Trophoblast cell (in vitro differentiated cells and primary cell): ENCODE measurements around the gene PTGR1.
"Not testable (repeated sequence)": the region's sequence is repeated elsewhere in the genome, so short reads cannot be mapped to it uniquely, and the experiment has no call there.

Experiments used
- DNase-seq, 2 donors: peaks; one replicate each; pipeline ENCODE4 v3.0.0-alpha.2; 2016
- H2AFZ ChIP-seq: 2 replicates; pipeline ENCODE4 v1.6.1; 2013; ENCODE audit warnings: low read length, moderate library complexity, mild to moderate bottlenecking; ENCODE audit not compliant: insufficient read depth, poor library complexity
- H2AK5ac ChIP-seq: 2 replicates; pipeline ENCODE4 v1.6.1; 2013; ENCODE audit warnings: mild to moderate bottlenecking, low read length
- H2BK120ac ChIP-seq: 2 replicates; pipeline ENCODE4 v1.6.1; 2013; ENCODE audit warnings: low read length, mild to moderate bottlenecking, moderate library complexity; ENCODE audit not compliant: insufficient read depth, poor library complexity
- H2BK12ac ChIP-seq: 2 replicates; pipeline ENCODE4 v1.6.1; 2013; ENCODE audit warnings: mild to moderate bottlenecking, low read length, moderate library complexity
- H2BK5ac ChIP-seq: 2 replicates; pipeline ENCODE4 v1.6.1; 2013; ENCODE audit warnings: low read length, low read depth, moderate library complexity, mild to moderate bottlenecking; ENCODE audit not compliant: poor library complexity
- H3K14ac ChIP-seq: 2 replicates; pipeline ENCODE4 v1.6.1; 2013; ENCODE audit warnings: mild to moderate bottlenecking, low read length
- H3K18ac ChIP-seq: 2 replicates; pipeline ENCODE4 v1.6.1; 2013; ENCODE audit warnings: mild to moderate bottlenecking, low read length
- H3K23ac ChIP-seq: 2 replicates; pipeline ENCODE4 v1.6.1; 2013; ENCODE audit warnings: low read length
- H3K27ac ChIP-seq: 2 replicates; pipeline ENCODE4 v1.5.1; 2013; ENCODE audit warnings: low read depth, mild to moderate bottlenecking, inconsistent platforms, low read length, moderate library complexity
- H3K27me3 ChIP-seq: 2 replicates; pipeline ENCODE4 v1.6.1; 2013; ENCODE audit warnings: inconsistent platforms, mild to moderate bottlenecking, low read length, moderate library complexity; ENCODE audit not compliant: insufficient read depth
- H3K36me3 ChIP-seq, 2 experiments: 1 replicate in 1 of 2; 2 replicates in 1 of 2; pipeline ENCODE4 v1.6.1; 2013; ENCODE audit warnings: low read length in 2 of 2, mild to moderate bottlenecking in 2 of 2, moderate library complexity in 1 of 2; ENCODE audit not compliant: insufficient read depth in 2 of 2, control insufficient read depth in 1 of 2
- H3K4ac ChIP-seq: 2 replicates; pipeline ENCODE4 v1.6.1; 2013; ENCODE audit warnings: low read depth, mild to moderate bottlenecking, low read length, moderate library complexity
- H3K4me1 ChIP-seq, 2 experiments: 1 replicate in 1 of 2; 2 replicates in 1 of 2; pipeline ENCODE4 v1.6.1; 2013; ENCODE audit warnings: low read length in 2 of 2, mild to moderate bottlenecking in 2 of 2, moderate library complexity in 1 of 2; ENCODE audit not compliant: insufficient read depth in 2 of 2, control insufficient read depth in 1 of 2
- H3K4me2 ChIP-seq: 2 replicates; pipeline ENCODE4 v1.6.1; 2013; ENCODE audit warnings: inconsistent platforms, mild to moderate bottlenecking, low read length, moderate library complexity
- H3K4me3 ChIP-seq: 2 replicates; pipeline ENCODE4 v1.5.1; 2013; ENCODE audit warnings: mild to moderate bottlenecking, low read depth, low read length, inconsistent platforms
- H3K79me1 ChIP-seq: one replicate; pipeline ENCODE4 v1.6.1; 2013; ENCODE audit warnings: low read length
- H3K79me2 ChIP-seq: 2 replicates; pipeline ENCODE4 v1.6.1; 2013; ENCODE audit warnings: low read length, mild to moderate bottlenecking; ENCODE audit not compliant: control insufficient read depth, insufficient read depth, poor library complexity
- H3K9ac ChIP-seq: 2 replicates; pipeline ENCODE4 v1.6.1; 2013; ENCODE audit warnings: mild to moderate bottlenecking, low read length
- H3K9me3 ChIP-seq: 2 replicates; pipeline ENCODE4 v1.6.1; 2013; ENCODE audit warnings: low read depth, mild to moderate bottlenecking, control low read depth, inconsistent platforms, low read length; ENCODE audit not compliant: insufficient read depth
- H4K12ac ChIP-seq: 2 replicates; pipeline ENCODE4 v1.6.1; 2013; ENCODE audit warnings: low read depth, mild to moderate bottlenecking, low read length, moderate library complexity
- H4K8ac ChIP-seq: 2 replicates; pipeline ENCODE4 v1.6.1; 2013; ENCODE audit warnings: low read depth, mild to moderate bottlenecking, low read length, moderate library complexity
- H4K91ac ChIP-seq: one replicate; pipeline ENCODE4 v1.6.1; 2013; ENCODE audit warnings: low read depth, mild to moderate bottlenecking, low read length, moderate library complexity
- WGBS: extraction: QIAGEN DNeasy Blood & Tissue Kit; methylation state at CpG from one replicate; pipeline ENCODE4 v1.1.7; 2013; ENCODE audit warnings: missing lambda C conversion rate; ENCODE audit not compliant: insufficient read length, insufficient coverage; ENCODE audit errors: extremely low coverage; 5-methylcytosine and 5-hydroxymethylcytosine counted together

PTGR1 gene

DNA sequence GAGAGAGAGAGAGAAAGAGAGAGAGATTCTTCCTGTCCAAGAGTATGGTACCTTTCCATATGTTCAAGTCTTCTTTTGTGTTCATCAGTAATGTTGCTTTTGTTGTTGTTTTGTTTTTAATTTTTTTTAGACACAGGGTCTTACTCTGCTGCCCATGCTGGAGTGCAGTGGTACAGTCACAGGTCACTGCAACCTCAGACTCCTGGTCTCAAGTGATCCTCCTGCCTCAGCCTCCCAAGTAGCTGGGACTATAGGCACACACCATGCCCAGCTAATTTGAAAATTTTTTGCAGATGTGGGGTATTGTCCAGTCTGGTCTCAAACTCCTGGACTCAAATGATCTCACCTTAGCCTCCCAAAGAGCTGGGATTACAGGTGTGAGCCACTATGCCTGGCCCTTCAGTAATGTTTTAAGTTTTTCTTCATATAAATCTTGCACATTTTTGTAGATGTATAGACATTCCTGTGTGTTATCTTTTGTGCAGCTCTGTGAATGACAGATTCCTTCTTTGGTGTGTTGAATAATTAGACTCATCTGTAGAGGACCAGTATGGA, 38.2 kb downstream of the PTGR1 start:
- Histone ChIP-seq H3K36me3 (peaks cover 4% of the 10 kb centered on the region in 2 experiments), H4K12ac (no peak overlapping the region), H3K18ac (no peak overlapping the region), H3K79me1 (no peaks in the 10 kb centered on the region), H3K14ac (no peak overlapping the region), H2AFZ (no peak overlapping the region), H3K27me3 (no peaks in the 10 kb centered on the region), H2BK5ac (no peak overlapping the region), H3K4me2 (no peak overlapping the region), H2AK5ac (no peak overlapping the region), H3K9ac (no peak overlapping the region), H3K9me3 (peaks cover 3% of the 10 kb centered on the region), H3K79me2 (no peaks in the 10 kb centered on the region), H3K23ac (no peak overlapping the region), H3K4me1 (no peaks in the 10 kb centered on the region), H2BK120ac (no peak overlapping the region), H3K4me3 (no peak overlapping the region), H4K91ac (no peak overlapping the region), H3K4ac (no peak overlapping the region), H3K27ac (no peak overlapping the region), H4K8ac (no peak overlapping the region), H2BK12ac (no peak overlapping the region)
- DNase-seq, result no peak

DNA sequence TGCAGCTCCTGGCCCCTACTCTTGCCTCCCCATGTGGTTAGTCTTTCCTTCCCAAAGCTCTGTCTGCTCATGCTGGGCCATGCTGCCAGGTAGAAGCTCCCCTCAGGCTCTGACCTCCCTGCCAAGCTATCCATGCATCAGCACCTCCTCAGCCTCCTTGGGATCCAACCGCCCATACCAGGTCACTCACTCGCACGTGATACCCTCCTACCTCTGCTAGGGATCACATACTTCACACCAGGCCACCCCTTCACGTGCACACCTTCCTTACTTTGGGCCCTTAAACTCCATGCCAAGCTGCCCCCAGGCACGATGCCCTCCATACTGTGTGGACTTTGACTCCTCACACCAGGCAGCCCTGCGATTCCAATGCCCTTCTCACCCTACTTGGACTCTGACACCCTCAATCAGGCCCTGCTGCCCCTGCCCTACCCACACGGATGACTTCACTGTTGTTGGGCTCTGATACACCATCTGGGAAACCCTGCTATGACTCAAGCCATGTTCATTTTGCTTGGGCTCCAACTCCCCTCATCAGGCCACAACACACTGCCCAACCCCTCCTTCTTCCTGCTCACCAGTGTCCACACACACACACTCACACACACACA, 40.3 kb downstream of the PTGR1 start:
- Histone ChIP-seq H3K4me1 (no peaks in the 10 kb centered on the region), H3K79me1 (no peaks in the 10 kb centered on the region), H4K12ac (no peak overlapping the region), H3K4me2 (no peak overlapping the region), H2AFZ (no peak overlapping the region), H3K4ac (no peak overlapping the region), H3K4me3 (no peak overlapping the region), H4K91ac (no peak overlapping the region), H2BK5ac (no peak overlapping the region), H3K9ac (no peak overlapping the region), H3K14ac (no peak overlapping the region), H3K27ac (no peak overlapping the region), H2BK12ac (no peak overlapping the region), H4K8ac (no peak overlapping the region), H2AK5ac (no peak overlapping the region), H3K18ac (no peak overlapping the region), H3K27me3 (no peaks in the 10 kb centered on the region), H2BK120ac (no peak overlapping the region), H3K36me3 (no peaks in the 10 kb centered on the region), H3K23ac (no peak overlapping the region), H3K79me2 (no peaks in the 10 kb centered on the region), H3K9me3 (peaks cover 4% of the 10 kb centered on the region)
- no CpG with 5 or more reads among the region's 7 CpGs for WGBS
- DNase-seq, result no peak

GRCh38 chr9:111555425-111555824, 44.0 kb downstream of the PTGR1 start:
- not testable (repeated sequence) for H4K91ac ChIP-seq, H3K4me2 ChIP-seq, H3K79me2 ChIP-seq, H3K9me3 ChIP-seq, H2BK5ac ChIP-seq, H3K18ac ChIP-seq, H4K8ac ChIP-seq, H3K79me1 ChIP-seq, H2BK120ac ChIP-seq, H3K36me3 ChIP-seq, H3K4me3 ChIP-seq, H3K9ac ChIP-seq, H2BK12ac ChIP-seq, H3K23ac ChIP-seq, H3K27ac ChIP-seq, H4K12ac ChIP-seq, DNase-seq, H2AFZ ChIP-seq, H3K4ac ChIP-seq, H3K14ac ChIP-seq, H3K27me3 ChIP-seq, H2AK5ac ChIP-seq, H3K4me1 ChIP-seq
- WGBS, result no CpG with 5 or more reads among the region's 2 CpGs

- Histone ChIP-seq H3K23ac (no peak overlapping the region), H4K91ac (no peak overlapping the region), H3K36me3 (no peaks in the 10 kb centered on the region), H3K27ac (no peak overlapping the region), H2AFZ (no peak overlapping the region), H3K9ac (no peak overlapping the region), H3K14ac (no peak overlapping the region), H3K27me3 (no peaks in the 10 kb centered on the region), H3K79me1 (no peaks in the 10 kb centered on the region), H2BK12ac (no peak overlapping the region), H3K4ac (no peak overlapping the region), H3K4me3 (no peak overlapping the region), H2BK120ac (no peak overlapping the region), H2BK5ac (no peak overlapping the region), H3K9me3 (peaks cover 3% of the 10 kb centered on the region), H4K12ac (no peak overlapping the region), H3K4me2 (no peak overlapping the region), H4K8ac (no peak overlapping the region), H3K79me2 (no peaks in the 10 kb centered on the region), H3K4me1 (peaks cover 0 to 1% of the 10 kb centered on the region in 2 experiments), H2AK5ac (no peak overlapping the region), H3K18ac (no peak overlapping the region)
- DNase-seq, result no peak
- no CpG with 5 or more reads among the region's 2 CpGs for WGBS
Measured at GRCh38 chr9:111548623-111549022, 50.8 kb downstream of the PTGR1 start.
